ENCODE data around the gene KIDINS220. TPM values are rescaled to one million over a fixed set of nuclear protein-coding genes. Genes with fewer than 3 reads are reported as not detected.

The KIDINS220 gene
- total RNA-seq, 1 donor from 2014 or later, result 60.0 TPM

DNA sequence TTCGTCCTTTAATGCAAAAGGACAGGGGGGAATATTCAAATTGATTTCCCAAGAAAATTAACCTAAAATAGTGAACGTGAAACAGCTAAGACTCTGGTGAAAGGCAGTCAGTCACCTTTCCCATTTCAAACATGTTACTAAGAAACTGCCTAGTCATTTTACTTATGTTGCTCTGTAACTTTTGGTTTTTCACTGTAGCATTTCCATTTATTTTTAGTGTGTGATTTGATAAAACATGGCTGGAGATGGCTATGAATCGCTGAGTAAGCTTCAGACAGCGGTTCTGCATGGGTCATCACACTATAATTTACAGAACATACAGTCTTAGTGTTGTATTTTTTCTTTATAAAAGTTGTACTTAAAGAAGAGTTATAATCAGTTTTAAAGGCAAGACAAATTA, 16.0 kb upstream of the KIDINS220 start:
- Histone ChIP-seq H3K36me3 (no peaks in the 10 kb centered on the region), H3K27ac (replicated peaks) (no peak overlapping the region), H3K4me1 (no peaks in the 10 kb centered on the region), H3K27me3 (ENCODE audit: low read depth) (no peaks in the 10 kb centered on the region), H3K9me3 (replicated peaks) (no peaks in the 10 kb centered on the region), H3K4me3 (no peak overlapping the region)
- TF ChIP-seq, protein P1, sequence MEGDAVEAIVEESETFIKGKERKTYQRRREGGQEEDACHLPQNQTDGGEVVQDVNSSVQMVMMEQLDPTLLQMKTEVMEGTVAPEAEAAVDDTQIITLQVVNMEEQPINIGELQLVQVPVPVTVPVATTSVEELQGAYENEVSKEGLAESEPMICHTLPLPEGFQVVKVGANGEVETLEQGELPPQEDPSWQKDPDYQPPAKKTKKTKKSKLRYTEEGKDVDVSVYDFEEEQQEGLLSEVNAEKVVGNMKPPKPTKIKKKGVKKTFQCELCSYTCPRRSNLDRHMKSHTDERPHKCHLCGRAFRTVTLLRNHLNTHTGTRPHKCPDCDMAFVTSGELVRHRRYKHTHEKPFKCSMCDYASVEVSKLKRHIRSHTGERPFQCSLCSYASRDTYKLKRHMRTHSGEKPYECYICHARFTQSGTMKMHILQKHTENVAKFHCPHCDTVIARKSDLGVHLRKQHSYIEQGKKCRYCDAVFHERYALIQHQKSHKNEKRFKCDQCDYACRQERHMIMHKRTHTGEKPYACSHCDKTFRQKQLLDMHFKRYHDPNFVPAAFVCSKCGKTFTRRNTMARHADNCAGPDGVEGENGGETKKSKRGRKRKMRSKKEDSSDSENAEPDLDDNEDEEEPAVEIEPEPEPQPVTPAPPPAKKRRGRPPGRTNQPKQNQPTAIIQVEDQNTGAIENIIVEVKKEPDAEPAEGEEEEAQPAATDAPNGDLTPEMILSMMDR (IDR thresholded peaks at IDR 0.05; ENCODE audit: borderline replicate concordance), result no peak
- no peak for DNase-seq
- intact Hi-C loops (cut with micrococcal nuclease), result no loop called here

DNA sequence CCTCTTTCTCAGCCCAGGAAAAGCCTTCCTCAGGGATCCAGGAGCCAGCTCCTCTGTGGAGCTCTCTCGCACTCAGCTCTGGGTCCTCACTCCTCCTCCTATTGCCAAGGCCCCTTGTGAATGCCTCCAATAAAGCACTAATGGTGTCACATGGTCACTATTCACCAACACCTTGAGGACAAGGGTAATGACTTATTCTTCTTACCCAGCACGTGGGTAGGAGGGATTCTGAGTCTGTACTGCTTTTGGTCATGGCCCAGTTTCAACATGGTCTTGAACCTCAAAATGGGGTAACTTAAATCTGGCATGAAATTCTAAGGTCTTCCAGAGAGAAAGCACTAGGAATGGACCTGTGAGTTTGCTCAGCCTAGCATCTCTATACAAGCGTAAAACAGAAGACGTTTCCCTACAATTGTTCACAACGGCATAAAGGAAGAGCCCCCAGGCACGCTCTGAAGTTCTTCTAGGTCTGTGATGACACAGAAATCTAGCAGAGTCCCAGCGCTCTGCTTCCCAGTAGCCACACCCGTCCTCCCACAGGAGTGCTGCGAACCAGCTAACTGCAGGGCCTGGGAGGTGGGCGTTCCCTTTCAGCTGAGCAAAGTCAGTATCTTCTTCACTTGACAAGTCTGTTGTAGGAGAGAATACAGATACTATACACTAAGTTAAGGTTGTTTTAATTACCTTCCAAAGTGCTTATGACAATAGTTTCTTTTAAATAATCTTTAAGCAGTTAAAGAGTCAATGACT, 14.6 kb upstream of the KIDINS220 start:
- H3K4me3 ChIP-seq, result no peak overlapping the region
- H3K27me3 ChIP-seq (ENCODE audit: low read depth), result peaks cover 5% of the 10 kb centered on the region
- H3K27ac ChIP-seq (replicated peaks), result no peak overlapping the region
- TF ChIP-seq, protein P1 (IDR thresholded peaks at IDR 0.05; ENCODE audit: borderline replicate concordance), result no peak
- no peaks in the 10 kb centered on the region for H3K36me3 ChIP-seq
- H3K4me1 ChIP-seq, result no peaks in the 10 kb centered on the region
- intact Hi-C loops (cut with micrococcal nuclease), result no loop called here
- H3K9me3 ChIP-seq (replicated peaks), result no peaks in the 10 kb centered on the region
- no peak for DNase-seq

DNA sequence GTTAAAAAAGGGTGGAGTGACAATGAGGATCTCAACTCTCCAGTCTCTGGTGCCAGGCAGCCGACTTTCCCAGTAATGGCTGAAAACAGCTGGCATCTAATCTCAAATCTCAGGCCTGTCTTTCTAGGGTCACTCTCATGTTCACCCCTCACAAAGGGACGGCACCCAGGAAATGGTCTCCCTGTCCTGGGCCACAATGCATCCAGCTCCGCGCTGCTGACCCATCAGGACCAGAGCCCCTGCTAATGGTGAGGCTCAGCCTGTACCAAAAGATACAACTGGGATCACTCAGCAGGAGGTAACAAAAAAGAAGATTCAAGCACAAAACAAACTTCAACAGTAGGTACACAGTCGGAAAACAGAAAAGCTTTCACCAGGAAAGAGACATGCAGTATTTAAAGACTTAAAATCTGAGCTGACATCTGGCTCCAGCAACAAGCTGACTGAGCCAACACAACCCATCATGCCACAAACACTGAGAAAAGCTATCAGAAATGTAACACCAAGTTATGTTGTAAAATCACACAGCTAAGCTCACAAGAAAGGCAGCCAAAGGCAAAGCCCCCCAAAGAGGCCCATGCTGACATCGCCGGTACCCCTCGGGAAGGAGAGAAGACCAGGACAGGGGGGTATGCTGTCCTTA, 13.6 kb upstream of the KIDINS220 start:
- H3K27me3 ChIP-seq (ENCODE audit: low read depth), result peaks cover 15% of the 10 kb centered on the region
- TF ChIP-seq, protein P1 (IDR thresholded peaks at IDR 0.05; ENCODE audit: borderline replicate concordance), result no peak
- intact Hi-C loops (cut with micrococcal nuclease), result no loop called here
- H3K4me3 ChIP-seq, result no peak overlapping the region
- no peaks in the 10 kb centered on the region for H3K4me1 ChIP-seq
- H3K36me3 ChIP-seq, result no peaks in the 10 kb centered on the region
- no peaks in the 10 kb centered on the region for H3K9me3 ChIP-seq (replicated peaks)
- no peak overlapping the region for H3K27ac ChIP-seq (replicated peaks)
- no peak for DNase-seq

DNA sequence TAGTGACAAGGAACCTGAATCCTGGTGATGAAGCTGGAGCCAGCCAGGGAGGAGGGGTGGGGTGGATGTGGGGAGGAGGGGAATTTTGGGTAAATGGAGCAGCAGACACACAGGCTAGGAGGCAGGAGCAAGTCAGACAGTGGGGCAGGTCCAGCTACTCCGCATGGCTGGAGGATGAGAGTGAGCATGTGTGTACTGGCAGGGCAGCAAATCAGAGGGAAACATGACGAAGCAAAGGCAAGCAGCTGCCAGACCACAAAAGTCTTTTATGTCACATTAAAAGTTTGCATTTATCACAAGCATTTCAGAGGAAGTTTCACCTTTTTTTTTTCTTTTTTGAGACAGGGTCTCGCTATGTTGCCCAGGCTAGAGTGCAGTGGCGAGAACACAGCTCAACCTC, 11.9 kb upstream of the KIDINS220 start:
- Histone ChIP-seq H3K27ac (replicated peaks) (no peak overlapping the region), H3K4me1 (no peaks in the 10 kb centered on the region), H3K4me3 (no peak overlapping the region), H3K27me3 (ENCODE audit: low read depth) (peaks cover 20% of the 10 kb centered on the region), H3K36me3 (no peaks in the 10 kb centered on the region), H3K9me3 (replicated peaks) (no peaks in the 10 kb centered on the region)
- intact Hi-C loops (cut with micrococcal nuclease), result no loop called here
- TF ChIP-seq, protein P1 (IDR thresholded peaks at IDR 0.05; ENCODE audit: borderline replicate concordance), result no peak
- DNase-seq, result no peak

DNA sequence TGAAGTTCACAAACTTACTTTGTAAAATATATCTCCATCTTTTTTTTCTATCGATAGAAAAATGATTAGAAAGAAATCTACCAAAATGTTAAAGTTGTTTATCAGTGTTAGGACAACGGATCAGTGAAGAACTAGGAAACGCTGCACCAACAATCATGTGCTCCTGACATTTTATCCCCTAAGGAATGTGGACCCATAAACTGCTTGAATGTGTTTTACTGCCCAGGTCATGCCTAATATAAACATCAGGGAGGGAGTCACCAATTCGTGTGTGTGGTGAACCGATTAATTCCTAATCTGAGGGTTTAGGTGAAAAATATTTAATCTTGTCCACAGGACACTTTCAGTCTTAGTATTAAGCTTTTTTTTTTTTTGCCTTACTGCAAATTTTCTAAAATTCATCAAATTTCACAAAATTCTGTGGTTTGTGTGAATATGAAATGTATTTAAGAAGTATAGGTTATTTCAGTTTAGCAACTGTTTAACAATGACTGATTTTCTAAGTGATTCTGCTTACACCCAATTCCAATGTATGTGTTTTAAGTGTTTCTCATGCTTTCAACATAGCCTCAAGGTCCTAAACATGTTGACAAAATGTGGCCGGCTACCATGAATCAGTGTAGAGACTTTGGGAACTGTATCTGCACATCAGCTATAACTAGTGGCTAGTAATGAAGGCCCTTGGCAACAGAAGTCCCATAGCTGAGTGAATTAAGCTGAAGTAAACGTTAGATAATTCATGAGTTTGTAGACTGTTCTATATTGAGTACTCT, 11.1 kb upstream of the KIDINS220 start:
- Histone ChIP-seq H3K4me3 (no peak overlapping the region), H3K36me3 (no peaks in the 10 kb centered on the region), H3K9me3 (replicated peaks) (no peaks in the 10 kb centered on the region), H3K4me1 (no peaks in the 10 kb centered on the region), H3K27me3 (ENCODE audit: low read depth) (peaks cover 20% of the 10 kb centered on the region), H3K27ac (replicated peaks) (no peak overlapping the region)
- DNase-seq, result no peak
- intact Hi-C loops (cut with micrococcal nuclease), result no loop called here
- TF ChIP-seq, protein P1 (IDR thresholded peaks at IDR 0.05; ENCODE audit: borderline replicate concordance), result no peak

Data from left ventricle myocardium inferior (tissue), 1 donor.